NCI-H146 treated with DMSO at 0.1 percent for 48 hours (cell line): ENCODE data around the gene COL27A1.
"Not testable (repeated sequence)": the region's sequence is repeated elsewhere in the genome, so short reads cannot be mapped to it uniquely, and the experiment has no call there.

Experiments used
- DNase-seq: peaks from one replicate; lab custom pipeline; 2025; ENCODE audit not compliant: unreplicated experiment; lab: John Stamatoyannopoulos, UW

COL27A1 gene

DNA sequence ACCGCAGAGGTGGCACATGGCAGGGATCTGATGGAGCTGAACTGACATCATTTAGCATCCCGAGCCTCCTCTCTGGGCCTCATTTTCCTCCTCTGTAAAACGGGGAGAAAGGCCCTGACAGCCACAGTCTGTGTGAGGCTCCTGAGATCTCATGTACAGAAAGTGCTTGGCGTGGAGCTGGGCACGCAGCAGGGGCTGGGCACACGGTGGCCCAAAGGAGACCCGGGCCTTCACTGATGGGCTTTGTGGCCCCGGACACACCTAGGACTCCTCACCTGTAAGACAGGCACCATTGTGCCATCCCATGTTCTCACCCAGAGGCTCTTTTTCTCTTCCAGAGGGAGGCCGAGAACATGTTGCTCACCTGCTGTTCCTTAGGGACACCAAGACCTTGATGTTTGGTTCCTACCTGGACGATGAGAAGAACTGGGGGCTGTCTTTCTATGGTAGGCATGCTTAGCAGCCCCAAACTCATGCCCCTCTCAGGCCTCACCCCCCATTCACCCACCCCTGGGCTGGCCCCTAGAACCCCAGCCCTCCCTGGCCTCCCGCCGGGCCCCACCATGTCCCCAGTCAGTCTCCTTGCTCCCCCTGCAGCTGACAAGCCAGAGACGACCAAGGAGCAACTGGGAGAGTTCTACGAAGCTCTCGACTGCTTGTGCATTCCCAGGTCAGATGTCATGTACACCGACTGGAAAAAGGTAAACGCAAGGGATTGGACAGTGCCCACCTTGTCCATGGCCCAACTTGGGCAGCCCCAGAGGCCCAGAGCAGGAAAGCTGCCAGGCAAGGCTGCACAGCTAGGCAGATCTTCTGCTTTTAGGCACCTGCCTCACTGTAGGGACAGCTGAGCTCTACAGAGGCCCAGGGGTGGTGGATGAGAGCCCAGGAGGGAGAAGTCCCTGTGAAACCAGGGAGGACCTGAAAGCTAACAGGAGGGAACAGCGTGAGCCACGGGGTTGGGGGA is 176.2 kb downstream of the COL27A1 start:
- DNase-seq = not testable (repeated sequence)

DNA sequence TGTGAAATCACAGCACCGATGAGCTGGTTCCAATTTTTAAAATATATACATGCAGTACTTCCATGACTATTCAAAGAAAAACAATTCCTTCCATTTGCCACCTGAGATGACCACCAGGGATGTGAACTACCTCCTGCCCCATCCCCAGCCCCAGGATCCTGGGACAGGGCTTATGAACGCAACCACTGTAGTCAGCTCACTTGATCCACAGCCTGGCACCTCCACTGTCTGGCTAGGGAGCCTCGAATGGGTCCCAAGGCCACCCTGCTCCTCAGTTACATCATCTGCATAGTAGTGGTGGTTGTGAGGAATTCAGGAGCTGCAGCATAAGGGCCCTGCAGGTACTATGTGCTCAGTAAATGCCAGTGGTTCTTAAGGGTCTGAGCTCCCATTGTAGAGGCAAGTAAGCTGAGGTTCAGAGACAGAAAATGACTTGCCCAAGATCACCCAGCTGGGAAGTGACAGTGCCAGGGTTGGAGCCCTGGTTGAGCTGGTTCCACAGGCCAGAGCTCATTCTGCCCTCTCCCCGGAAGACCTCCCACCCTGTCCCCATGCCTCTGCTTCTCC is 177.2 kb downstream of the COL27A1 start:
- not testable (repeated sequence) for DNase-seq

- not testable (repeated sequence) for DNase-seq
Measured at GRCh38 chr9:114333718-114334117, 178.4 kb downstream of the COL27A1 start.

DNA sequence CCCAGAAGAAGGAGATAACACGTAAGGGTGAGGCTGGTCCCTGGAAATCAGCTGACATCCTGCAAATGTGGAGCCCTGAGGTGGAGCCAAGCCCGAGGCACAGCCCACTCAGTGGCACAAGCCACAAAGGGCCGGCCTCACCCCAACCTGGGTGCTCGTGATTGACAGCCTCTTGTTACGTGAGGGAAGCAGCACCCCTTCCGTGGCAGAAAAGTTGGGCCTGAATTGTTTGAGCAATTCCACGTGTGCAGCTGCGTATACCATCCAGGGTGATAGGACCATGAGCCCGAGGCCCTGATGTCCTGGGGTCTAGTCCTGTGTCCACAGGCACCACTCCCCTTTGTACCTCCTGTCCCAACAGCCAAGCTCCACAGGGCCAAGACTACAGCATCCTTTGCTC is 179.2 kb downstream of the COL27A1 start:
- DNase-seq = no peak

DNA sequence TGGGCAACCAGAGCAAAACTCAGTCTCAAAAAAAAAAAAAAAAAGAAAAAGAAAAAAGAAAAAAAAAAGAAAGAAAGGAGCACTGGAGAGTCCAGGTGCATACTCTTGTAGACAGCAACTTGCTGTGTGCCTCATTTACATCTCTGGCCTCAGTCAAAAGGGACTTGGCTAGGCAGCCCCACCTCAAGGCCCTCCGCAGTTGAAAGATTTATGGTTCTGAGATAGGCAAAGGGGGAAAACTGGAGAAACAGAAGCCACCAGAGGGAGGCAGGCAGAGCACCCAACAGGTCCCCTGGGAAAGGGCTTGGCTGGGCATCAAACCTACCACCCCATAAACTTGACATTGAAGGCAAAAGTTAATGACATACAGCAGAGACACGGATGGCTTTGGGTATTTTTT is 180.4 kb downstream of the COL27A1 start:
- no peak for DNase-seq

DNA sequence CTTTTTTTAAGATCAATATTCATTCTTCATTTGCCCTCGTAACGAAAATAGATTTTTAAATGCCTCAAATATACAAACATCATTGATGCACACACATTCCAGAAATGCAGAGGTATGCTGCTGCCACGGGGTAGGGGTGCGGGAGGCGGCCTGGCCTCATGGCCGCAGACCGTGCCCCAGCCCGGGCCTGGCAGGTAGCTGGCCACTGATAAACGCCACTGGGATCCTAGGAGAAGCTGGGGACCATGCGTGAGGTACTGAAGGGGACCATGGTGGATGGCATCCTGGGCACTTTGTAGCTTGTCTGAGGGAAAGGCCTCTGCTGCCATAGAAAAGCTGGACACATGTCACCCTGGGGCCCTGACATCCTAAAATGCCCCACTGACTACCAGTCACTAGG is 180.8 kb downstream of the COL27A1 start:
- no peak for DNase-seq

DNA sequence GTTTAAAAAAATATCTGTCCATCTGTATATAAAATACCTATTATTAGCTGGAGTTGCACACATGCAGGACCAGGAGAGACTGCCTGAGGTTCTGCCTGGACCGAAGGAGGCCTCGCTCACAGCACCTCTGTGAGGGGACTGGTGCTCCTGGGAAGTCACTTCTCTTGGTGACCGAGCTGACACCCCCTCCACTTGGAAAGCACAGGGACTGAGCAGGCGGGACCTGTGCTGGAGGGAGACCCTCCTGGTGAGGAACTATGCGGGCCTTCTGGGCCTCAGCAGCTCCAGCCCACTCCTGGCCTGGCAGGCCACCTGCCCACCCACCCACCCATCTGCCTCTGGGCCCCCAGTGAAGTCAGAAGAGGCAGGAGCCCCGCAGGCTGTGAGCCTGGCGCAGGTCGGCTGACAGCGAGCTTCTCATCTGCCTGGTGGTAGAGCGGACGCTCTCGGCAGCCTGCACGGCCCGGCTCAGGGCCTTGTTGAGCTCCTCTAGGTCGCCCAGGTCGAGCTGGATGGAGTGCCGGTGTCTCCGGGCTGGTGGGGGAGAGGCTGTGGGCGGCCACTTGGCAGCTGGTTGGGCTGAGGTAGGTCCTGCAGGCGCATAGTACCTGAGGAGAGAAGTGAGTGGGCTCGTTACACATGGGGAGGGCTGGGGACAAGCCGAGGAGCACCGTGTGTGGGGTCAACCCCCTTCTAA is 181.5 kb downstream of the COL27A1 start:
- no peak for DNase-seq

DNA sequence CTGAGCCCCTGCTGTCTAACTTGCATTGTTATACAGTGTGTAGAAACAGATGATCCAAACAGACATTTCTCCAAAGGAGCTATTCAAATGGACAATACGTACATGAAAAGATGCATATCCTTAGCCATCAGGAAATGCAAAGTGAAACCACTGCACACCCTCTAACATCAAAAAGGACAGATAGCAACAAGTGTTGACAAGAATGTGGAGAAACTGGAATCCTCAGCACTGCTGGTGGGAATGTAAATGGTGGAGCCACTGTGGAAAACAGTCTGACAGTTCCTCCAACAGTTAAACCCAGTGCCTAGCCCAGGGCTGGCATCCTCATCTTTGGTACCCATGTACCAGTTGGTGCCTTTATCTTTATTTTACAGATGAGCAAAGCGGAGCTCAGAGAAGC is 182.8 kb downstream of the COL27A1 start:
- no peak for DNase-seq

DNA sequence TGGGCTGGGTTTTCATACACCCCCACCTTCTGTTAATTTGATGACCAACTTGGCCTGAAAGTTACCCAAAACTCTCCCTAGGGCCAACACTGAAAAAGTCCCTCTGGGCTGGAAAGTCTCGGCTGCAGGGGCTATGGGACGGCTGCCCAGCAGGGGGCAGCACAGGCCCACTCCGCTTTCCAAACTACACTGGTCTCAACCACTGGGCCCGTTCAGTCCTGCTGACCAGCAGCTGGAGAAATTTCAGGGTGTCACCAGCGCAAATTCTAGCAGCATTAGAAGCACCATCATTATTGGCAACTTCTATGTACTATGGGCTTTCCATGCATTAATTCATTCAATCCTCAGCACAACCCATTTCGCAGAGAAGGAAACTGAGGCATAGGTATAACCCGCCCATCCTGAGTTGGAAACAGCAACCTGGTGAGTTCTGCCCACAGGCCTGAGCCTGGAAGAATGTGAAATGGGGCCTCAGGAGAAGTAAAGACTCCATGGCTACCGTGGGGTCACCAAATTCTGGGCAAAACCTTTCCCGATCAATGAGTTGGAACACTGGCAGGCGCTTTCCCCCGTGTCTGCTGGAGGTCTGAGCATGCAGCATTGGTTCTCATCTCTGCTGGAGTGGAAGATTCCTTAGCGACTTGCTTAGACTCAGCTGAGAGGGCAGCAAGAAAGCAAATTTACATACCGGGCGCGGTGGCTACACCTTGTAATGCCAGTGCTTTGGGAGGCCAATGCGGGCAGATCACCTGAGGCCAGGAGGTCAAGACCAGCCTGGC is 184.0 kb downstream of the COL27A1 start:
- no peak for DNase-seq

DNA sequence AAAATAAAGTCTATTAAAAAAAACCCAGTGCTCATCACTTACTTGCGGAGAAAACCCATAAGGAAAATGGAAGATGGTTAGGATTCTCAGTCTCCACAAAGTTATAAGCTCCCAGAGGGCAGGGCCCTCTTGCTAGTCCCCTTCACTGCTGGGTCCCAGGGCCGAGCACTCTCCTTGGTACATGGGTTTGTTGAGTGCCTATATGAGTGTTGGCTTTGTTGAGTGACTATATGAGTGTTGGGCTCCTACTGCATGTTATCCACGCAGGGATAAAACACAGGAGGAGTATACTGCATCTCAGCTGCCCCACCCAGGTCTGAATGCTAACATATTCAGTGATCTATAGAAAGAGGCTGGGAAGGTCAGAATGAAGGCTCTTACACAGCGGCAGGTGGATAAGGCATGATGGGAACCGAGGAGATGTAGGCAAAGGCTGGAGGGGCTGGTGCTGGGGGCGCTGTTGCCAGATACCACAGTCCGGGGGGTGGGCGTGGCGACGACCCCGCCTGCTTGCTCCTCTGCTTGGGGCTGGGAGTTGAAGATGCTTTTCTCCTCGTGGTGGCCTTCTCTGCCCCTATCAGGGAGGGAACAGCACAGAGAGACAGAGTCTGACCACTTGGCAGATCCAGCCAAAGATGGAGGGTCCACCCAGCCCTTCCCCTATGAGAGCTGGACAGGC is 186.0 kb downstream of the COL27A1 start:
- DNase-seq = no peak

DNA sequence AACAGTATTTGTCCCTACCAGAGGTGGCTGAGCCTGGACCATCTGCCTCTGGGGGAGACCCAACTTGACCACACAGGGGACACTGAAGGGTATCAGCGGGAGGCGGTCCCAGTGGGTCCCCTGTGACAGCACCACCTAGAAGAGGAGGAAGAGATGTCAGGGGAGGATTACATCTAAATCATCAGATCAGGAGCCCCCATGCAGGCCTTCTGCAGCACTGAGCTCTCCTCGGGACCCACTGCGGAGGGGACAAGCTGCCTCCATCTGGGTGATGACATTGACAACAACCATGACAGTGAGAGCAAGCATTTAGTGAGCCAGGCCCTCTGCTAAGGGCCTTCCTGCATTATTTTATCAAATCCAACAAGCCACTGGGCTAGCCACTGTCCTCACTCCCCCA is 186.7 kb downstream of the COL27A1 start:
- DNase-seq = no peak

DNA sequence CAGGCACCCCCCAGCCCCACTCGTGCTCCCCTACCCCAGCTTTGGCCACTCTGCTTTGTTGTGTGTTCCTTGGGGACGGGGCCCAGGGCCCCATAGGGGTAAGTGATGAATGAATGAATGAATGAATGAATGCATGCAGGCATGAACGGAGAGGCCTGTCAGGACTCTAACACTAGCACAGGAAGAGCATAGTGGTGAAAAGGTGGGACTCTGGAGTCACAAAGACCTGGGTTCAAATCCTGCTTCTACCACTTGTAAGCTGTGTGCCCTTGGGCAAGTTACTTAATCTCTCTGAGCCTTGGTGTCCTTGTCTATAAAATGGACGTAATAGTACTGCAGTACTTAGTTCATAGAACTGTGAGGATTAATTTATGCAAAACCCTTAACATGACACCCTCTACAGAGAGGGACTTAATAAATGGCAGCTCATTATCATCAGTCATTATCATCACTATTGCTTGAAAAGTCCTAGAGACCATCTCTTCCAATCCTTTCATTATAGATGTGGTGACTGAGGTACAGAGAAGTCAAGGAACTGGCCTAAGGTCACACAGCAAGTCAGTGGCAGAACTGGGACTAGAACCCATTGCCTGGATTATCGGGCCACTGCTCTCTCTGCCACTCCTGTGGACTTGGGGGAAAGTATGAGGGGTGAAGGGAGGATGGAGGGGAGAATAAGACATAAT is 187.6 kb downstream of the COL27A1 start:
- no peak for DNase-seq

- DNase-seq = no peak
Measured at GRCh38 chr9:114343471-114344187, 188.3 kb downstream of the COL27A1 start.

GRCh38 chr9:114344188-114344566 is 188.8 kb downstream of the COL27A1 start:
- DNase-seq = no peak

DNA sequence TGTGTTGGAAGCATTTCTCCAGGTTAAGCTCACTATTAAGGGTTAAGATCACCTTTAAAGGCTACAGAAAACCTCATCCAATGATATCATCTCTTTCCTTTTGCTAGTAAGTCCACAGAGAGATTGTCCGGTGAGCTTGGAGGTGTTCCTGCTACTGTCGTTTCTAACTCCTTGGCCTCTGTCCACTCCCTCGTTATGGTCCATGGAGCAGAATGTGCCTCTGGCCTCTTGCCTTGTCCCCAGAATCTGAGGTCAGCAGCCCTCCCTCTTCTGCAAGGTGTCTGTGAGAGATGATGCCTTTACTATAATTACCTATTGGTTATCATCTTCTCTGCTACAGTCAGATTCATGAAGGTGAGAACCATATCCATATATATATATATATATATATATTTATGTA is 189.4 kb downstream of the COL27A1 start:
- no peak for DNase-seq

- no peak for DNase-seq
Measured at GRCh38 chr9:114345493-114346065, 190.2 kb downstream of the COL27A1 start.

GRCh38 chr9:114346146-114346545 is 190.8 kb downstream of the COL27A1 start:
- no peak for DNase-seq

DNA sequence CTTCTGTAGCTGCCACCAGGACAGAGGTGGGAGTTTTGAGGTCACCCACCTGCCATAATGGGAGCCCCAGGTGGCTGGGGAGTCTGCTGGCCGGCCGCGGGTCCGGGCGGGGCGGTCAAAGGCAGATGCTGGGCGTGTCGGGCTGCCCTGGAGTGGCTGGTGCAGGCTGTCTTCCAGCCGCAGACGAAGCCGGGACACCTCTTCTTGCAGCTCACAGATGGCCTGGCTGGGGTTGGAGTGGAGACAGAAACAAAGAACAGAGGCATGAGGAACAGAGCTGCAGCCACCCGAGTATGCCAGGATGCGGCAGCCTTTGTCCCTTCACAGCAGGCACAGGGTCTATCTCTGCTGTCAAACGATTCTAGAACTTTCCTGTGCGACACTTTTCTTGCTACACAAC is 192.3 kb downstream of the COL27A1 start:
- no peak for DNase-seq
